ENCODE measurements around the gene PRKG1. TPM values are rescaled to one million over a fixed set of nuclear protein-coding genes. Genes with fewer than 3 reads are reported as not detected.

PRKG1 gene
- total RNA-seq, 5 donors from 2014 or later (not counting 1 experiment from before 2014, with no cell fraction given): 0.03 to 0.26 (median 0.19) TPM; not detected in 1

DNA sequence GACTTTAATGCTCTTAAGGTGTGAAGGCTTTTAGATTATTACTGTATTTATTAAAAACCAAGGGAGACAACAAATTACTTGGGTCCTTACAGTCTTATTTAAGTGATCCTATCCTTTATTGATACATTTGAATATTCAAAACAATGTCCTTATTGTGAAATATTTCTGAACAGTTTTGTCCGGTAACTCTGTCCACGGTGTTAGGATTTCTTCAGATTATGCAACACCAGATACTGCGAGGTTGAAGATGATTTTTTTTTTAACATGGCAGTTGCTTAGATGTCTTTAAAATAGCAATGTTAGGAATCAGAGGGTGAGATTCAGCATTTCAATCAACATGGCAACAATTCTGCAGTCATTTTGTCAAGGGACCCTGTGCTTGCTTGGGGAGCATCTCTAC, 448.6 kb downstream of the PRKG1 start:
- POLR2A ChIA-PET: no interaction called here
- WGBS (ENCODE audit: insufficient coverage): 93% methylated on average over 3 of the region's 3 CpGs
- H3K4me1 Mint-ChIP-seq: no peaks in the 10 kb centered on the region

DNA sequence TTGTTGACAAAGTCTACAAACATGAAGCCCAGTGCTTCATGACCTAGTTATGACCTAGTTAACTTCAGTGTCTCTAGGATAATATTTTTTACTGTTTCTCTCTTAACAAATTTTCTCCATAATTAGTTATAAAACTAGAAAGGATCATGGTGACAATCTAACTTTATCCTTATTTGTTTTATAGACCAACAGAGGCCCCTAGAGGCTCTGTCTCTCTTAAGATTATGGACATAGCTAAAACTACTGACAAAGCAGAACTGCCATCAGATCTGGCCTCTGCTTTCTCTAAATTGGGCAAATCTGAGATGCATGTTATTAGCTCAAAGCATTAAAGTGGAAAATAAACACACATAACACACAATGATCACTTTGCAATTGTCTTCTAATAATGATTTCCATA, 449.2 kb downstream of the PRKG1 start:
- Histone ChIP-seq H3K36me3 (ENCODE audit: control insufficient read depth in 2 of 2, extremely low read depth in 1 of 2, insufficient read depth in 1 of 2, low read length in 1 of 2) (no peaks in the 10 kb centered on the region), H3K4me3 (ENCODE audit: control insufficient read depth in 1 of 2, extremely low read depth in 1 of 2, low read length in 1 of 2) (no peak overlapping the region), H3K27me3 (replicated peaks in 1 of 2; ENCODE audit: control insufficient read depth in 2 of 2, extremely low read depth in 1 of 2, insufficient read depth in 2 of 2, low read length in 1 of 2) (no peaks in the 10 kb centered on the region), H3K27ac (ENCODE audit: low read length) (no peak overlapping the region), H3K9me3 (no peaks in the 10 kb centered on the region), H3K4me1 (ENCODE audit: control insufficient read depth in 1 of 2, extremely low read depth in 1 of 2, insufficient read depth in 2 of 2, low read length in 2 of 2) (no peaks in the 10 kb centered on the region)
- Mint-ChIP-seq H3K9me3 (peaks cover 0 to 4% (median 0%) of the 10 kb centered on the region in 3 donors), H3K36me3 (no peaks in the 10 kb centered on the region), H3K4me3 (no peak overlapping the region), H3K4me1 (no peaks in the 10 kb centered on the region), H3K27ac (no peak overlapping the region), H3K27me3 (peaks cover 0 to 5% of the 10 kb centered on the region in 2 donors)
- ATAC-seq (replicated peaks in 1 of 4): no peak
- ChIA-PET CTCF (no interaction called here), POLR2A (no interaction called here)
- DNase-seq: no peak

More for the DNA sequence above, 448.6 kb downstream of the PRKG1 start:
- Mint-ChIP-seq H3K36me3 (no peaks in the 10 kb centered on the region), H3K4me3 (no peak overlapping the region), H3K27ac (no peak overlapping the region), H3K9me3 (peaks cover 0 to 4% (median 0%) of the 10 kb centered on the region in 3 donors), H3K27me3 (peaks cover 0 to 5% of the 10 kb centered on the region in 2 donors)
- Histone ChIP-seq H3K9me3 (no peaks in the 10 kb centered on the region), H3K36me3 (ENCODE audit: control insufficient read depth in 2 of 2, extremely low read depth in 1 of 2, insufficient read depth in 1 of 2, low read length in 1 of 2) (no peaks in the 10 kb centered on the region), H3K27me3 (replicated peaks in 1 of 2; ENCODE audit: control insufficient read depth in 2 of 2, extremely low read depth in 1 of 2, insufficient read depth in 2 of 2, low read length in 1 of 2) (no peaks in the 10 kb centered on the region), H3K4me3 (ENCODE audit: control insufficient read depth in 1 of 2, extremely low read depth in 1 of 2, low read length in 1 of 2) (no peak overlapping the region), H3K4me1 (ENCODE audit: control insufficient read depth in 1 of 2, extremely low read depth in 1 of 2, insufficient read depth in 2 of 2, low read length in 2 of 2) (no peaks in the 10 kb centered on the region), H3K27ac (ENCODE audit: low read length) (no peak overlapping the region)
- CTCF ChIA-PET: no interaction called here
- DNase-seq (no peak), ATAC-seq (replicated peaks in 1 of 4) (no peak)

DNA sequence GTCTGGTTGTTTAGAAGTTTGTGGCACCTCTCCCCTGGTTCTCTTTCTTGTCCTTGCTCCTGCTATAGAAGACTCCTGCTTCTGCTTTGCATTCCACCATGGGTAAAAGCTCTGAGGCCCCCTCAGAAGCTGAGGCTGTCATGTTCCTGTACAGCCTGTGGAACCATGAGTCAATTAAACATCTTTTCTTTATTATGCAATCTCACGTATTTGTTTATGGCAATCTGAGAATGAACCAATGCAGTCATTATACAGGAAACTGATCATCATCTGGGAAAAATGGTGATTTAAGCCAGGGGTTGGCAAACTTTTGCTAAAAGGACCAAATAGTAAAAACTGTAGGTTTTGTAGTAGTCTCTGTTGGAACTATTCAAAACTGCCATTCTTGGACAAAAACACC, 449.8 kb downstream of the PRKG1 start:
- ChIA-PET CTCF (no interaction called here), POLR2A (no interaction called here)
- Histone ChIP-seq H3K27me3 (replicated peaks in 1 of 2; ENCODE audit: control insufficient read depth in 2 of 2, extremely low read depth in 1 of 2, insufficient read depth in 2 of 2, low read length in 1 of 2) (no peaks in the 10 kb centered on the region), H3K9me3 (no peaks in the 10 kb centered on the region), H3K4me3 (ENCODE audit: control insufficient read depth in 1 of 2, extremely low read depth in 1 of 2, low read length in 1 of 2) (no peak overlapping the region), H3K27ac (ENCODE audit: low read length) (no peak overlapping the region), H3K36me3 (ENCODE audit: control insufficient read depth in 2 of 2, extremely low read depth in 1 of 2, insufficient read depth in 1 of 2, low read length in 1 of 2) (no peaks in the 10 kb centered on the region), H3K4me1 (ENCODE audit: control insufficient read depth in 1 of 2, extremely low read depth in 1 of 2, insufficient read depth in 2 of 2, low read length in 2 of 2) (no peaks in the 10 kb centered on the region)
- Mint-ChIP-seq H3K27me3 (peaks cover 0 to 5% of the 10 kb centered on the region in 2 donors), H3K36me3 (no peaks in the 10 kb centered on the region), H3K9me3 (peaks cover 0 to 4% (median 0%) of the 10 kb centered on the region in 3 donors), H3K4me1 (no peaks in the 10 kb centered on the region), H3K4me3 (no peak overlapping the region), H3K27ac (no peak overlapping the region)
- no peak for ATAC-seq (replicated peaks in 1 of 4)
- no CpG with 5 or more reads among the region's 1 CpG for WGBS (ENCODE audit: insufficient coverage)
- DNase-seq: no peak

DNA sequence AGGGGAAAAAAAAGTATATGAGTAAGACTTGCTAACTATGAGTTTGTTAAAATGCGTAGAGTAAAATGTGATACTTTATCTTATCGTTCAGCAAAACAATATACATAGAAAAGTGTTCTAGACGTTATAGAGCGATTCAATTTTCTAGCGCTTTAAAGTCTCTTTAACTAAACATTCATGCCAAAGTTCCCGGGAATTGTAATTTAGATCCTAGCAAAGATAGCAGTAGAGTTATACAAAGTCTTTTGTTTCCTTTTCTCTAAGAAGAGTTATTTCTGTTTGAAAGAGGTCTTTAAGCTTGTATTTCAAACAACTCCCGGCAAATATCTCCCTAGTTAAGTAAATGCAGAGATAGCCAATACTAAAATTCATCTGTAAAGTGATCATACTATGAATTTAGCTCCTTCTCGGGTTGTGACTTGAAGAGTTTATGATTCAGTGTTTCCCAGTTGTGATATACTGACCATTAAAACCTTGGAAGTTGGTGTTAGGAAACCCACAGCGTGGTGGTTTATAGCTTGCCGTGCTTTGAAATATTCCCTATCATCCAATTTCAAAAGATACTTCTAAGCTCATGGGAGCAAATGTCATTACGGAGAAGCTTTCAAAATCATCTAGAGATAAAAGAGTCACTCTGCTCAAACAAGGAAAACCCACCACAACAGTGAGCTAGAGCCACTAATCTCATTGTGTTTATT, 453.4 kb downstream of the PRKG1 start:
- no peak overlapping the region for H3K4me3 ChIP-seq (ENCODE audit: control insufficient read depth in 1 of 2, extremely low read depth in 1 of 2, low read length in 1 of 2)
- no peaks in the 10 kb centered on the region for H3K4me1 ChIP-seq (ENCODE audit: control insufficient read depth in 1 of 2, extremely low read depth in 1 of 2, insufficient read depth in 2 of 2, low read length in 2 of 2)

DNA sequence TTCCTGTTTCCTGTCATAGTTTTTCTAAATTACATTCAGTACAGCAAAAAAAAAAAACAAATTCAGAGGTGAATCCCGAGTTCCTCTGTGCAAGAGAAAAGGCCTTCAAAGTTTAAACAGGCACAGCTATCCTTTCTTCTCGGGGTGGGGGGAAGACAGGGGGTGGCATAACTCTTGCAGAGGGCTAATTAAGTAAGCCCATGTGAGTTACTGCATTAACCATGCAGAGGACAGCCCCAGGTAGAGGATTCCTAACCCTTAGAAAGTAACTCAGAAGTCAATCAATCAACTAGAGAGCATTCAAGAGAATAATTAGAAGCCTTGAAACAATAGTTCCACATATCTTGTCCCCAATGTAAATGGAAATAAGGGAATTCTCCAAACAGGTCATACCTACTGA, 454.2 kb downstream of the PRKG1 start:
- H3K27me3 ChIP-seq (replicated peaks in 1 of 2; ENCODE audit: control insufficient read depth in 2 of 2, extremely low read depth in 1 of 2, insufficient read depth in 2 of 2, low read length in 1 of 2): no peaks in the 10 kb centered on the region
- no peaks in the 10 kb centered on the region for H3K36me3 ChIP-seq (ENCODE audit: control insufficient read depth in 2 of 2, extremely low read depth in 1 of 2, insufficient read depth in 1 of 2, low read length in 1 of 2)

More for the DNA sequence above, 453.4 kb downstream of the PRKG1 start:
- Histone ChIP-seq H3K27ac (ENCODE audit: low read length) (no peak overlapping the region), H3K27me3 (replicated peaks in 1 of 2; ENCODE audit: control insufficient read depth in 2 of 2, extremely low read depth in 1 of 2, insufficient read depth in 2 of 2, low read length in 1 of 2) (no peaks in the 10 kb centered on the region), H3K9me3 (no peaks in the 10 kb centered on the region), H3K36me3 (ENCODE audit: control insufficient read depth in 2 of 2, extremely low read depth in 1 of 2, insufficient read depth in 1 of 2, low read length in 1 of 2) (no peaks in the 10 kb centered on the region)
- 40% methylated on average over 1 of the region's 11 CpGs for WGBS (ENCODE audit: insufficient coverage)
- Mint-ChIP-seq H3K4me1 (no peaks in the 10 kb centered on the region), H3K4me3 (no peak overlapping the region), H3K36me3 (no peaks in the 10 kb centered on the region), H3K27ac (no peak overlapping the region), H3K9me3 (peaks cover 0 to 4% (median 0%) of the 10 kb centered on the region in 3 donors), H3K27me3 (peaks cover 0 to 5% of the 10 kb centered on the region in 2 donors)
- ChIA-PET POLR2A (interaction anchor here in 1 of 2 donors (0.6 kb wide), 1 partner anchor 113 kb away, joined by 8 read pairs; no protein-coding TSS in a partner anchor), CTCF (interaction anchor here in 1 of 2 donors (0.6 kb wide), 1 partner anchor 301 kb away, joined by 6 read pairs; no protein-coding TSS in a partner anchor)
- no peak for DNase-seq
- no peak for ATAC-seq (replicated peaks in 1 of 4)

DNA sequence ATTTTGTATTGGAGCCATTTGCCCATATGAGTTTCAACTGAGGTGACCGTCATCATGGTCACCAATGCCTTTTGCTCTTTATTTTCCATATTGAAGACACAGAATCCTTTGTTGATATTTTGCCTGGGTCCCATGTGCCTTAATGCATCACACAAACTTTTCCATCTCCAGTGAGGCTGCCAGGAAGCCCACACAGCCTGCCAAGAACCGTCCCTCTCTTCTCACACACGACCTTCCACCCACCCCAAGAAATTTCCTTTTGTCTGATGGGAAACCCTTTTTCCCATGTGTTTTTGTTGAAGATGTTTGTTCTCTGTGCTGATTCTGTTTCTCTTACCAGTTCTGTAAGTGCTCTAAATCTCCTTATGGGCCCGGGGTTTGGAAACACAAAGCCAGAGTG, 456.3 kb downstream of the PRKG1 start:
- ChIA-PET CTCF (no interaction called here), POLR2A (no interaction called here)
- Mint-ChIP-seq H3K9me3 (no peaks in the 10 kb centered on the region), H3K27ac (no peak overlapping the region), H3K4me3 (no peak overlapping the region), H3K27me3 (no peaks in the 10 kb centered on the region), H3K4me1 (no peaks in the 10 kb centered on the region), H3K36me3 (no peaks in the 10 kb centered on the region)
- no peak overlapping the region for H3K4me3 ChIP-seq (ENCODE audit: control insufficient read depth in 1 of 2, extremely low read depth in 1 of 2, low read length in 1 of 2)
- no peaks in the 10 kb centered on the region for H3K27me3 ChIP-seq (replicated peaks in 1 of 2; ENCODE audit: control insufficient read depth in 2 of 2, extremely low read depth in 1 of 2, insufficient read depth in 2 of 2, low read length in 1 of 2)
- 90% methylated on average over 2 of the region's 4 CpGs for WGBS (ENCODE audit: insufficient coverage)
- ATAC-seq (replicated peaks in 1 of 4) (no peak), DNase-seq (no peak)
- no peak overlapping the region for H3K27ac ChIP-seq (ENCODE audit: low read length)
- no peaks in the 10 kb centered on the region for H3K4me1 ChIP-seq (ENCODE audit: control insufficient read depth in 1 of 2, extremely low read depth in 1 of 2, insufficient read depth in 2 of 2, low read length in 2 of 2)
- no peaks in the 10 kb centered on the region for H3K9me3 ChIP-seq
- no peaks in the 10 kb centered on the region for H3K36me3 ChIP-seq (ENCODE audit: control insufficient read depth in 2 of 2, extremely low read depth in 1 of 2, insufficient read depth in 1 of 2, low read length in 1 of 2)

More for the DNA sequence above, 454.2 kb downstream of the PRKG1 start:
- Mint-ChIP-seq H3K4me1 (no peaks in the 10 kb centered on the region), H3K27me3 (peaks cover 0 to 5% of the 10 kb centered on the region in 2 donors), H3K4me3 (no peak overlapping the region), H3K9me3 (peaks cover 0 to 4% (median 0%) of the 10 kb centered on the region in 3 donors), H3K36me3 (no peaks in the 10 kb centered on the region), H3K27ac (no peak overlapping the region)
- ChIA-PET POLR2A (interaction anchor here in 1 of 2 donors (0.6 kb wide), 1 partner anchor 114 kb away, joined by 8 read pairs; no protein-coding TSS in a partner anchor), CTCF (interaction anchor here in 1 of 2 donors (0.6 kb wide), 1 partner anchor 301 kb away, joined by 6 read pairs; no protein-coding TSS in a partner anchor)
- Histone ChIP-seq H3K4me3 (ENCODE audit: control insufficient read depth in 1 of 2, extremely low read depth in 1 of 2, low read length in 1 of 2) (no peak overlapping the region), H3K27ac (ENCODE audit: low read length) (no peak overlapping the region), H3K4me1 (ENCODE audit: control insufficient read depth in 1 of 2, extremely low read depth in 1 of 2, insufficient read depth in 2 of 2, low read length in 2 of 2) (no peaks in the 10 kb centered on the region), H3K9me3 (no peaks in the 10 kb centered on the region)
- ATAC-seq (replicated peaks in 1 of 4): no peak
- no peak for DNase-seq
- WGBS (ENCODE audit: insufficient coverage): no CpG with 5 or more reads among the region's 2 CpGs
